HL-60/S4 (cell line): ENCODE measurements around the gene OR2L3.
"Not testable (repeated sequence)": the region's sequence is repeated elsewhere in the genome, so short reads cannot be mapped to it uniquely, and the experiment has no call there.

ENCODE experiments used
- in situ Hi-C: fragments of 300-500 bp; cut with MboI; formaldehyde crosslinking; loops from 2 replicates; pipeline ENCODE4 v1.14.3; 2022; ENCODE audit warnings: low sequenced_read_pairs

OR2L3 gene

GRCh38 chr1:248046536-248046935 lies at the start of gene OR2L3:
TSS of gene OR2L3 (plus strand) at chr1:248046836. CDS start at chr1:248060682, 13,846 bp downstream.
- in situ Hi-C loops: no loop called here

- in situ Hi-C loops: no loop called here
These were observed 47.8 kb upstream of the OR2L3 start for GRCh38 chr1:247998811-247999210.

GRCh38 chr1:248000169-248000568 lies 46.5 kb upstream of the OR2L3 start:
- in situ Hi-C loops: no loop called here

- in situ Hi-C loops: no loop called here
These were observed 38.9 kb upstream of the OR2L3 start for GRCh38 chr1:248007778-248008177.

GRCh38 chr1:248009681-248010080 lies 37.0 kb upstream of the OR2L3 start:
- in situ Hi-C loops: no loop called here

GRCh38 chr1:248013229-248013710 lies 33.4 kb upstream of the OR2L3 start, which contains the start of gene OR2L5:
TSS of gene OR2L5 (plus strand) at chr1:248013660. CDS start at chr1:248021948, 8,288 bp downstream.
- in situ Hi-C loops: no loop called here

GRCh38 chr1:248015803-248016202 lies 30.8 kb upstream of the OR2L3 start:
- in situ Hi-C loops: no loop called here

- in situ Hi-C loops: no loop called here
These were observed 16.9 kb upstream of the OR2L3 start, which contains the start of gene OR2L2 for GRCh38 chr1:248029770-248030169. TSS of gene OR2L2 (plus strand) at chr1:248030070. CDS start at chr1:248038268, 8,198 bp downstream.

GRCh38 chr1:248045209-248045608 lies 1.4 kb upstream of the OR2L3 start:
- in situ Hi-C loops: no loop called here

GRCh38 chr1:248047008-248047407 lies 372 bp downstream of the OR2L3 start:
- in situ Hi-C loops: no loop called here

GRCh38 chr1:248054671-248055070 lies 8.0 kb downstream of the OR2L3 start:
- in situ Hi-C loops: no loop called here

GRCh38 chr1:248055261-248055660 lies 8.6 kb downstream of the OR2L3 start:
- in situ Hi-C loops: no loop called here

- in situ Hi-C loops: no loop called here
These were observed 18.4 kb downstream of the OR2L3 start for GRCh38 chr1:248065071-248065470.

GRCh38 chr1:248065604-248066003 lies 19.0 kb downstream of the OR2L3 start:
- in situ Hi-C loops: no loop called here

- in situ Hi-C loops: not testable (repeated sequence)
These were observed 37.2 kb downstream of the OR2L3 start for GRCh38 chr1:248083864-248084263.

- in situ Hi-C loops: no loop called here
These were observed 48.2 kb downstream of the OR2L3 start, which contains the start of gene OR2L13 for GRCh38 chr1:248094884-248095283. TSS of gene OR2L13 (plus strand) at chr1:248095184. CDS start at chr1:248099376, 4,192 bp downstream.

GRCh38 chr1:248098529-248098928 lies 51.9 kb downstream of the OR2L3 start:
- in situ Hi-C loops: no loop called here

- in situ Hi-C loops: no loop called here
These were observed 56.2 kb downstream of the OR2L3 start for GRCh38 chr1:248102847-248103246.

GRCh38 chr1:248111157-248111556 lies 64.5 kb downstream of the OR2L3 start:
- in situ Hi-C loops: no loop called here
